Stimulated activated CD4-positive, alpha-beta T cell treated with anti-CD3 and anti-CD28 coated beads, Interleukin-2, amount 100 ng/mL, for 4 hours (primary cell): ENCODE data around the gene RPE.

ENCODE experiments used
- DNase-seq: peaks from one replicate; pipeline ENCODE4 v3.0.0-alpha.2; 2020; ENCODE audit warnings: low read depth

RPE gene

GRCh38 chr2:210000464-210001324 lies 1.7 kb upstream of the RPE start:
- DNase-seq: no peak

- no peak for DNase-seq
Measured at GRCh38 chr2:210003359-210003758, 921 bp downstream of the RPE start.

- DNase-seq: no peak
Measured at GRCh38 chr2:210004881-210005280, 2.4 kb downstream of the RPE start.

- no peak for DNase-seq
Measured at GRCh38 chr2:210007895-210008294, 5.5 kb downstream of the RPE start.

- no peak for DNase-seq
Measured at GRCh38 chr2:210009126-210009525, 6.7 kb downstream of the RPE start.

- no peak for DNase-seq
Measured at GRCh38 chr2:210009896-210010295, 7.5 kb downstream of the RPE start.

- DNase-seq: no peak
Measured at GRCh38 chr2:210020138-210020537, 17.7 kb downstream of the RPE start.

- no peak for DNase-seq
Measured at GRCh38 chr2:210022824-210023223, 20.4 kb downstream of the RPE start.

GRCh38 chr2:210027608-210028007 lies 25.2 kb downstream of the RPE start:
- no peak for DNase-seq

- DNase-seq: no peak
Measured at GRCh38 chr2:210028178-210028577, 25.7 kb downstream of the RPE start.

GRCh38 chr2:210034087-210034683 lies 31.7 kb downstream of the RPE start:
- DNase-seq: no peak

- DNase-seq: no peak
Measured at GRCh38 chr2:210035679-210036078, 33.2 kb downstream of the RPE start.

GRCh38 chr2:210038078-210038477 lies 35.6 kb downstream of the RPE start:
- no peak for DNase-seq

- DNase-seq: no peak
Measured at GRCh38 chr2:210046851-210047500, 44.5 kb downstream of the RPE start.

GRCh38 chr2:210049831-210050230 lies 47.4 kb downstream of the RPE start:
- no peak for DNase-seq

GRCh38 chr2:210050885-210051284 lies 48.4 kb downstream of the RPE start:
- DNase-seq: no peak

GRCh38 chr2:210054696-210055095 lies 52.3 kb downstream of the RPE start:
- DNase-seq: no peak

- DNase-seq: no peak
Measured at GRCh38 chr2:210055825-210056224, 53.4 kb downstream of the RPE start.

- DNase-seq: no peak
Measured at GRCh38 chr2:210063306-210063705, 60.9 kb downstream of the RPE start.
